K562 (cell line): ENCODE measurements around the gene SPPL2C. TPM values are rescaled to one million over a fixed set of nuclear protein-coding genes. Genes with fewer than 3 reads are reported as not detected.
A peak's percentile ranks its signal among the peaks of the same experiment; 100 is the strongest.

ENCODE experiments used
- CBFB ChIP-seq: sonication (generic); formaldehyde crosslinking; IDR thresholded peaks from 2 replicates; pipeline ENCODE4 v1.4.0; 2020; ENCODE audit warnings: mild to moderate bottlenecking, missing genetic modification reagents
- CTBP1 ChIP-seq: fragments of 450-650 bp; IDR thresholded peaks from 2 replicates; pipeline ENCODE4 v1.6.1; 2016; ENCODE audit warnings: borderline replicate concordance
- ESRRA ChIP-seq: fragments of 450-650 bp; IDR thresholded peaks from 2 replicates; pipeline ENCODE4 v1.6.1; 2014; ENCODE audit warnings: low read depth, mild to moderate bottlenecking, moderate library complexity, borderline replicate concordance
- FOXK2 ChIP-seq, 2 experiments: fragments of 450-650 bp; IDR thresholded peaks in 1 of 2; conservative IDR thresholded peaks in 1 of 2; 2 replicates each; pipeline ENCODE4 v1.6.1; 2016; ENCODE audit warnings: low read depth in 2 of 2, mild to moderate bottlenecking in 1 of 2
- FUS ChIP-seq: fragments of 200-400 bp; formaldehyde crosslinking; optimal IDR thresholded peaks from 2 replicates; pipeline ENCODE3; 2017; ENCODE audit warnings: low read depth, low read length
- GABPA ChIP-seq: fragments of 200-800 bp; sonication (Bioruptor generic); conservative IDR thresholded peaks from 2 replicates; pipeline ENCODE4 v1.6.1; 2016; ENCODE audit warnings: low read depth, missing genetic modification characterization, missing compliant biosample characterization
- MCM5 ChIP-seq: fragments of 450-650 bp; IDR thresholded peaks from 2 replicates; pipeline ENCODE4 v1.6.1; 2016; ENCODE audit warnings: low read depth
- NCOA1 ChIP-seq: fragments of 450-650 bp; IDR thresholded peaks from 2 replicates; pipeline ENCODE4 v1.6.1; 2016; ENCODE audit warnings: low read depth
- NFE2 ChIP-seq: IDR thresholded peaks from 2 replicates; pipeline ENCODE4 v1.6.1; 2014; ENCODE audit warnings: antibody characterized with exemption, low read depth
- NFRKB ChIP-seq: fragments of 450-650 bp; IDR thresholded peaks from 2 replicates; pipeline ENCODE4 v1.6.1; 2016; ENCODE audit warnings: low read depth
- POLR2G ChIP-seq: fragments of 200-400 bp; formaldehyde crosslinking; IDR thresholded peaks from 2 replicates; pipeline ENCODE4 v1.6.1; 2017; ENCODE audit warnings: low read depth, mild to moderate bottlenecking, antibody characterized with exemption, low read length, moderate library complexity
- PPARD ChIP-seq: fragments of 250-450 bp; sonication (Bioruptor Pico); IDR thresholded peaks from 2 replicates; pipeline ENCODE4 v1.8.0; 2022; ENCODE audit warnings: inconsistent platforms, mild to moderate bottlenecking, moderate library complexity
- PYGO2 ChIP-seq: fragments of 450-650 bp; IDR thresholded peaks from 2 replicates; pipeline ENCODE4 v1.6.1; 2016; ENCODE audit warnings: mild to moderate bottlenecking, missing genetic modification characterization, moderate library complexity, missing compliant biosample characterization
- SAFB ChIP-seq: fragments of 200-400 bp; formaldehyde crosslinking; IDR thresholded peaks from 2 replicates; pipeline ENCODE4 v1.6.1; 2017; ENCODE audit warnings: low read depth, low read length, borderline replicate concordance
- SAFB2 ChIP-seq: fragments of 200-400 bp; formaldehyde crosslinking; IDR thresholded peaks from 2 replicates; pipeline ENCODE4 v1.6.1; 2018; ENCODE audit warnings: borderline replicate concordance, low read length, low read depth, moderate library complexity; ENCODE audit not compliant: severe bottlenecking
- TBP ChIP-seq: optimal IDR thresholded peaks from 2 replicates; pipeline ENCODE3; 2011; ENCODE audit warnings: low read depth, low read length, improper control_type of control experiment
- YBX1 ChIP-seq: fragments of 450-650 bp; IDR thresholded peaks from 2 replicates; pipeline ENCODE4 v1.7.1; 2016; ENCODE audit warnings: mild to moderate bottlenecking
- ZNF12 ChIP-seq: sonication (generic); formaldehyde crosslinking; IDR thresholded peaks from 2 replicates; pipeline ENCODE4 v1.4.0; 2020; ENCODE audit warnings: mild to moderate bottlenecking, missing genetic modification reagents
- ZNF224 ChIP-seq: sonication (generic); formaldehyde crosslinking; IDR thresholded peaks from 2 replicates; pipeline ENCODE4 v1.8.0; 2022; ENCODE audit warnings: mild to moderate bottlenecking, missing genetic modification reagents
- ZNF583 ChIP-seq: fragments of 250-450 bp; sonication (Bioruptor Pico); IDR thresholded peaks from 2 replicates; pipeline ENCODE4 v1.4.0; 2020
- ZSCAN32 ChIP-seq: fragments of 450-650 bp; formaldehyde crosslinking; IDR thresholded peaks from 2 replicates; pipeline ENCODE4 v1.4.0; 2020; ENCODE audit warnings: mild to moderate bottlenecking, moderate library complexity
- polyA plus RNA-seq, 8 experiments: library from polyadenylated mRNA; depleted of rRNA in 4 of 8; stranded (reverse) in 5 of 8; unstranded in 3 of 8; fragments of >200 nt; fragmentation: Nextera tagmentation in 2 of 8; fragmentation: Illumina TruSeq in 1 of 8; extraction: Ambion mirVana in 2 of 8; extraction: Trizol in 1 of 8; gene quantifications; 2 replicates each; pipeline versions ENCODE4 v1.2.1 to v1.2.3, GENCODE V29; 2011 to 2014; ENCODE audit warnings: inconsistent platforms in 1 of 8, missing spikeins in 1 of 8
- total RNA-seq, 7 experiments: library from RNA; depleted of rRNA in 6 of 7; stranded (reverse); fragments of >200 nt in 6 of 7; fragmentation: Illumina TruSeq in 2 of 7; extraction: Trizol in 2 of 7; gene quantifications; 2 replicates each; pipeline versions ENCODE4 v1.2.1 to v1.2.3, GENCODE V29; 2011 to 2021; ENCODE audit warnings: low replicate concordance in 1 of 7
- TF ChIP-seq, protein P1 (sequence below): fragments of 450-650 bp; IDR thresholded peaks from 2 replicates; pipeline ENCODE4 v1.6.1; 2016; ENCODE audit warnings: mild to moderate bottlenecking
- TF ChIP-seq, protein P2 (sequence below): fragments of 200-800 bp; sonication (Bioruptor generic); IDR thresholded peaks from 2 replicates; pipeline ENCODE4 v1.6.1; 2017; ENCODE audit warnings: missing genetic modification characterization, missing compliant biosample characterization
- TF ChIP-seq, protein P3 (sequence below): sonication (generic); formaldehyde crosslinking; IDR thresholded peaks from 2 replicates; pipeline ENCODE4 v1.5.0; 2020; ENCODE audit warnings: missing genetic modification reagents
- TF ChIP-seq, protein P4 (sequence below): fragments of 250-450 bp; sonication (Bioruptor Pico); IDR thresholded peaks from 2 replicates; pipeline ENCODE4 v1.5.0; 2021

The SPPL2C gene
- total and polyA plus RNA-seq, 9 of the 15 experiments (the other 6 are each of a cell fraction or from before 2014, with no cell fraction given): not detected

DNA sequence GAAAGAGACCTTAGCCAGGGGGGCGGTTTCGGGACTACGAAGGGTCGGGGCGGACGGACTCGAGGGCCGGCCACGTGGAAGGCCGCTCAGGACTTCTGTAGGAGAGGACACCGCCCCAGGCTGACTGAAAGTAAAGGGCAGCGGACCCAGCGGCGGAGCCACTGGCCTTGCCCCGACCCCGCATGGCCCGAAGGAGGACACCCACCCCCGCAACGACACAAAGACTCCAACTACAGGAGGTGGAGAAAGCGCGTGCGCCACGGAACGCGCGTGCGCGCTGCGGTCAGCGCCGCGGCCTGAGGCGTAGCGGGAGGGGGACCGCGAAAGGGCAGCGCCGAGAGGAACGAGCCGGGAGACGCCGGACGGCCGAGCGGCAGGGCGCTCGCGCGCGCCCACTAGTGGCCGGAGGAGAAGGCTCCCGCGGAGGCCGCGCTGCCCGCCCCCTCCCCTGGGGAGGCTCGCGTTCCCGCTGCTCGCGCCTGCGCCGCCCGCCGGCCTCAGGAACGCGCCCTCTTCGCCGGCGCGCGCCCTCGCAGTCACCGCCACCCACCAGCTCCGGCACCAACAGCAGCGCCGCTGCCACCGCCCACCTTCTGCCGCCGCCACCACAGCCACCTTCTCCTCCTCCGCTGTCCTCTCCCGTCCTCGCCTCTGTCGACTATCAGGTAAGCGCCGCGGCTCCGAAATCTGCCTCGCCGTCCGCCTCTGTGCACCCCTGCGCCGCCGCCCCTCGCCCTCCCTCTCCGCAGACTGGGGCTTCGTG lies 49.5 kb downstream of the SPPL2C start, which contains the start of gene MAPT (continued):
- TF ChIP-seq, protein P1, sequence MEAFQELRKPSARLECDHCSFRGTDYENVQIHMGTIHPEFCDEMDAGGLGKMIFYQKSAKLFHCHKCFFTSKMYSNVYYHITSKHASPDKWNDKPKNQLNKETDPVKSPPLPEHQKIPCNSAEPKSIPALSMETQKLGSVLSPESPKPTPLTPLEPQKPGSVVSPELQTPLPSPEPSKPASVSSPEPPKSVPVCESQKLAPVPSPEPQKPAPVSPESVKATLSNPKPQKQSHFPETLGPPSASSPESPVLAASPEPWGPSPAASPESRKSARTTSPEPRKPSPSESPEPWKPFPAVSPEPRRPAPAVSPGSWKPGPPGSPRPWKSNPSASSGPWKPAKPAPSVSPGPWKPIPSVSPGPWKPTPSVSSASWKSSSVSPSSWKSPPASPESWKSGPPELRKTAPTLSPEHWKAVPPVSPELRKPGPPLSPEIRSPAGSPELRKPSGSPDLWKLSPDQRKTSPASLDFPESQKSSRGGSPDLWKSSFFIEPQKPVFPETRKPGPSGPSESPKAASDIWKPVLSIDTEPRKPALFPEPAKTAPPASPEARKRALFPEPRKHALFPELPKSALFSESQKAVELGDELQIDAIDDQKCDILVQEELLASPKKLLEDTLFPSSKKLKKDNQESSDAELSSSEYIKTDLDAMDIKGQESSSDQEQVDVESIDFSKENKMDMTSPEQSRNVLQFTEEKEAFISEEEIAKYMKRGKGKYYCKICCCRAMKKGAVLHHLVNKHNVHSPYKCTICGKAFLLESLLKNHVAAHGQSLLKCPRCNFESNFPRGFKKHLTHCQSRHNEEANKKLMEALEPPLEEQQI: no peak
- TF ChIP-seq POLR2G (peak; percentile 77), TBP (peak; percentile 34), ZSCAN32 (CRISPR knock-in tag) (no peak), CBFB (CRISPR knock-in tag) (peak; percentile 83; the same call in 1 of the 2 replicates), SAFB (peak; percentile 17; the same call in 1 of the 2 replicates), MCM5 (no peak), SAFB2 (no peak), ESRRA (peak; percentile 77; the same call in 1 of the 2 replicates), FOXK2 (conservative IDR thresholded peaks at IDR 0.05 in 1 of 2, IDR thresholded peaks at IDR 0.05 in 1 of 2; ENCODE audit: low read depth in 2 of 2) (no peak), GABPA (tag) (peak; percentile 69), CTBP1 (peak; percentile 93), NFE2 (no peak), ZNF583 (CRISPR knock-in tag) (no peak), PPARD (CRISPR knock-in tag) (no peak), NFRKB (0 out of 2 replicates have a peak, but pooled peaks have one; percentile 33), ZNF224 (CRISPR knock-in tag) (0 out of 2 replicates have a peak, but pooled peaks have one; percentile 64), NCOA1 (no peak), FUS (peak; percentile 32), PYGO2 (tag) (no peak), YBX1 (no peak), ZNF12 (CRISPR knock-in tag) (no peak)
- TF ChIP-seq, protein P2, sequence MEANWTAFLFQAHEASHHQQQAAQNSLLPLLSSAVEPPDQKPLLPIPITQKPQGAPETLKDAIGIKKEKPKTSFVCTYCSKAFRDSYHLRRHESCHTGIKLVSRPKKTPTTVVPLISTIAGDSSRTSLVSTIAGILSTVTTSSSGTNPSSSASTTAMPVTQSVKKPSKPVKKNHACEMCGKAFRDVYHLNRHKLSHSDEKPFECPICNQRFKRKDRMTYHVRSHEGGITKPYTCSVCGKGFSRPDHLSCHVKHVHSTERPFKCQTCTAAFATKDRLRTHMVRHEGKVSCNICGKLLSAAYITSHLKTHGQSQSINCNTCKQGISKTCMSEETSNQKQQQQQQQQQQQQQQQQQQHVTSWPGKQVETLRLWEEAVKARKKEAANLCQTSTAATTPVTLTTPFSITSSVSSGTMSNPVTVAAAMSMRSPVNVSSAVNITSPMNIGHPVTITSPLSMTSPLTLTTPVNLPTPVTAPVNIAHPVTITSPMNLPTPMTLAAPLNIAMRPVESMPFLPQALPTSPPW (CRISPR knock-in tag): peak; percentile 93
- TF ChIP-seq, protein P3, sequence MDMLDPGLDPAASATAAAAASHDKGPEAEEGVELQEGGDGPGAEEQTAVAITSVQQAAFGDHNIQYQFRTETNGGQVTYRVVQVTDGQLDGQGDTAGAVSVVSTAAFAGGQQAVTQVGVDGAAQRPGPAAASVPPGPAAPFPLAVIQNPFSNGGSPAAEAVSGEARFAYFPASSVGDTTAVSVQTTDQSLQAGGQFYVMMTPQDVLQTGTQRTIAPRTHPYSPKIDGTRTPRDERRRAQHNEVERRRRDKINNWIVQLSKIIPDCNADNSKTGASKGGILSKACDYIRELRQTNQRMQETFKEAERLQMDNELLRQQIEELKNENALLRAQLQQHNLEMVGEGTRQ (CRISPR knock-in tag): no peak
- TF ChIP-seq, protein P4, sequence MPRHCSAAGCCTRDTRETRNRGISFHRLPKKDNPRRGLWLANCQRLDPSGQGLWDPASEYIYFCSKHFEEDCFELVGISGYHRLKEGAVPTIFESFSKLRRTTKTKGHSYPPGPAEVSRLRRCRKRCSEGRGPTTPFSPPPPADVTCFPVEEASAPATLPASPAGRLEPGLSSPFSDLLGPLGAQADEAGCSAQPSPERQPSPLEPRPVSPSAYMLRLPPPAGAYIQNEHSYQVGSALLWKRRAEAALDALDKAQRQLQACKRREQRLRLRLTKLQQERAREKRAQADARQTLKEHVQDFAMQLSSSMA (CRISPR knock-in tag): no peak
